ENCODE results near the gene INPPL1.
"Not testable (repeated sequence)": the region's sequence is repeated elsewhere in the genome, so short reads cannot be mapped to it uniquely, and the experiment has no call there.

The INPPL1 gene

DNA sequence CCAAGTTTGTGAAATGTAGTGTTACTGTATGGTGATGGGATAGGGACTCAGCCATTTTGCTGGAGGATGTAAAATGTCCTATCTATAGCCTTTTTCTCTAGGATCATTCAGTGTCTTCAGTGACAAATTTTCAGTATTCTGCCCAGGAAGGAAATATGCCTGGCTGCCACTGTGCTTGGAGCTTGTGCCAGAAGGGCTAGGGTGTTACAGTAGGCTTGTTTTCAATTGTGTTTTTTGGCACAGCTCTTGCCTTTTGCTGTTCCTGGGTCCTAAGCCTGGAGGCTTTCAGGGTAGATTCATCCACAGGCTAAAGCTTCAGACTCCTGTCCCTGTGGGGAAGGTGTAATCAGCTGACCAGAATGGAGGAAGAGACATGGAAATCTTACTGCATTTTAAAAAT, 41.4 kb downstream of the INPPL1 start:
- no peak for ATAC-seq (ENCODE audit: low read depth)
- no peaks in the 10 kb centered on the region for H3K27me3 ChIP-seq (ENCODE audit: insufficient read depth, poor library complexity, severe bottlenecking)
- no peak for DNase-seq (ENCODE audit: low spot score)
- no peaks in the 10 kb centered on the region for H3K4me1 ChIP-seq (ENCODE audit: insufficient read depth, poor library complexity, severe bottlenecking)
- H3K4me3 ChIP-seq (ENCODE audit: severe bottlenecking), result no peak overlapping the region
- no peaks in the 10 kb centered on the region for H3K9me3 ChIP-seq (ENCODE audit: severe bottlenecking)
- H3K27ac ChIP-seq (ENCODE audit: poor library complexity, severe bottlenecking), result no peak overlapping the region
- TF ChIP-seq, protein P1, sequence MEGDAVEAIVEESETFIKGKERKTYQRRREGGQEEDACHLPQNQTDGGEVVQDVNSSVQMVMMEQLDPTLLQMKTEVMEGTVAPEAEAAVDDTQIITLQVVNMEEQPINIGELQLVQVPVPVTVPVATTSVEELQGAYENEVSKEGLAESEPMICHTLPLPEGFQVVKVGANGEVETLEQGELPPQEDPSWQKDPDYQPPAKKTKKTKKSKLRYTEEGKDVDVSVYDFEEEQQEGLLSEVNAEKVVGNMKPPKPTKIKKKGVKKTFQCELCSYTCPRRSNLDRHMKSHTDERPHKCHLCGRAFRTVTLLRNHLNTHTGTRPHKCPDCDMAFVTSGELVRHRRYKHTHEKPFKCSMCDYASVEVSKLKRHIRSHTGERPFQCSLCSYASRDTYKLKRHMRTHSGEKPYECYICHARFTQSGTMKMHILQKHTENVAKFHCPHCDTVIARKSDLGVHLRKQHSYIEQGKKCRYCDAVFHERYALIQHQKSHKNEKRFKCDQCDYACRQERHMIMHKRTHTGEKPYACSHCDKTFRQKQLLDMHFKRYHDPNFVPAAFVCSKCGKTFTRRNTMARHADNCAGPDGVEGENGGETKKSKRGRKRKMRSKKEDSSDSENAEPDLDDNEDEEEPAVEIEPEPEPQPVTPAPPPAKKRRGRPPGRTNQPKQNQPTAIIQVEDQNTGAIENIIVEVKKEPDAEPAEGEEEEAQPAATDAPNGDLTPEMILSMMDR (IDR thresholded peaks at IDR 0.05; ENCODE audit: poor library complexity, severe bottlenecking), result no peak
- no peaks in the 10 kb centered on the region for H3K36me3 ChIP-seq (ENCODE audit: low read depth)

DNA sequence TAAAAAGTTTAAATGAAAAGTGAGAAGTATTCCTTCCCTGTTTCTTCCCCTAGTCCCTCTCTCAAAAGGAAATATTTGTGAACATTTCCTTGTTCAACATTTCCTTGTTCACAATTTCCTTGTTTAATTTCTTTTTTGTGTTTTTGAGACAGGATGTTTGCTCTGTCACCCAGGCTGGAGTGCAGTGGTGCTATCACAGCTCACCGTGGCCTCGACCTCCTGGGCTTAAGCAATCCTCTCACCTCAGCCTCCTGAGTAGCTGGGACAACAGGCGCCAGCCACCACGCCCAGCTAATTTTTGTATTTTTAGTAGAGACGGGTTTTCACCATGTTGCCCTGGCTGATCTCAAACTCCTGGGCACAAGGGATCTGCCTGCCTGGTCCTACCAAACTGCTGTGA, 42.4 kb downstream of the INPPL1 start:
- not testable (repeated sequence) for ATAC-seq (ENCODE audit: low read depth); H3K27me3 ChIP-seq (ENCODE audit: insufficient read depth, poor library complexity, severe bottlenecking); H3K4me1 ChIP-seq (ENCODE audit: insufficient read depth, poor library complexity, severe bottlenecking); H3K4me3 ChIP-seq (ENCODE audit: severe bottlenecking); H3K27ac ChIP-seq (ENCODE audit: poor library complexity, severe bottlenecking); DNase-seq (ENCODE audit: low spot score); H3K9me3 ChIP-seq (ENCODE audit: severe bottlenecking); H3K36me3 ChIP-seq (ENCODE audit: low read depth)

DNA sequence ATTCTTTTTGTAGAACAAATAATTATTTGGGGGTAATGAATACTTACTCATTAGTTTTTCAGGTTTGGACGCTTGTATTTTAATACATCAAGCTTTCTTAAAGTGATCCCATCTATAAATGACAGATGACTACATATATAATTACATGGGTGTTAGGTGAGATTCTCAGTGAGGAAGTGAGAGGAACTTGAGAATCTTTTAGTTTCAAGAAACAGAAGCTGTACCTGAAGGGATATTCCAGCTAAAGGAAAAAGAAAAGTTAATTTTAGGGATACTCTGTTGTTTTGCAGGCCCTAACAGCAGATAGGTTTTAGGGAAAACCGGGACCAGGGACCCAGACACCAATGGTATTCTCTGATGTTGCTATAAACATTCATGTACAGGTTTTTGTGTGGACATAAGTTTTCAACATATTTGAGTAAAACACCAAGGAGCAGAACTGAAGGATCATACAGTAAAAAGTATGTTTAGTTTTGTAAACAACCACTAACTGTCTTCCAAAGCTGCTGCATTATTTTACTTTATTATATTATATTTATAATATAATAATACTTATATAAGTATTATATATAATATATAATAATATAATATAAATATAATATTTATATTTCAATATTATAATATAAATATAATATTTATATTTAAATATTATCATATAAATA, 43.5 kb downstream of the INPPL1 start:
- Histone ChIP-seq H3K9me3 (ENCODE audit: severe bottlenecking) (no peaks in the 10 kb centered on the region), H3K4me3 (ENCODE audit: severe bottlenecking) (no peak overlapping the region), H3K27ac (ENCODE audit: poor library complexity, severe bottlenecking) (no peak overlapping the region), H3K36me3 (ENCODE audit: low read depth) (no peaks in the 10 kb centered on the region), H3K27me3 (ENCODE audit: insufficient read depth, poor library complexity, severe bottlenecking) (no peaks in the 10 kb centered on the region), H3K4me1 (ENCODE audit: insufficient read depth, poor library complexity, severe bottlenecking) (no peaks in the 10 kb centered on the region)
- ATAC-seq (ENCODE audit: low read depth) (no peak), DNase-seq (ENCODE audit: low spot score) (no peak)
- TF ChIP-seq, protein P1 (IDR thresholded peaks at IDR 0.05; ENCODE audit: poor library complexity, severe bottlenecking), result no peak

DNA sequence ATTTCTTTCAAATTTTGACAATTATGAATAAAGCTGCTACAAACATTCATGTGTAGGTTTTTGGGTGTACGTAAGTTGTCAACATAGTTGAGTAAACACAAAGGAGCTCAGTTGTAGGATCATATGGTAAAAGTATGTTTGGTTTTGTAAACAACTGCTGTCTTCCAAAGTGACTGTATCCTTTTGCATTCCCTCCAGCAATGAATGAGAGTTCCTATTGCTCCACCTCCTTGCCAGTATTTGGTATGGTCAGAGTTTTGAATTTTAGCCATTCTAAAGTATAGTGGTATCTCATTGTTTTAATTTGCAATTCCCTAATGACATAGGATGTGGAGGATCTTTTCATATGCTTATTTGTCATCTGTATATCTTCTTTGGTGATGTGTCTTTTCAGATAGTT, 47.4 kb downstream of the INPPL1 start:
- TF ChIP-seq, protein P1 (IDR thresholded peaks at IDR 0.05; ENCODE audit: poor library complexity, severe bottlenecking), result no peak
- ATAC-seq (ENCODE audit: low read depth), result no peak
- no peak for DNase-seq (ENCODE audit: low spot score)
- H3K9me3 ChIP-seq (ENCODE audit: severe bottlenecking), result no peaks in the 10 kb centered on the region
- no peaks in the 10 kb centered on the region for H3K4me1 ChIP-seq (ENCODE audit: insufficient read depth, poor library complexity, severe bottlenecking)
- H3K36me3 ChIP-seq (ENCODE audit: low read depth), result no peaks in the 10 kb centered on the region
- H3K27ac ChIP-seq (ENCODE audit: poor library complexity, severe bottlenecking), result no peak overlapping the region
- no peak overlapping the region for H3K4me3 ChIP-seq (ENCODE audit: severe bottlenecking)
- no peaks in the 10 kb centered on the region for H3K27me3 ChIP-seq (ENCODE audit: insufficient read depth, poor library complexity, severe bottlenecking)

DNA sequence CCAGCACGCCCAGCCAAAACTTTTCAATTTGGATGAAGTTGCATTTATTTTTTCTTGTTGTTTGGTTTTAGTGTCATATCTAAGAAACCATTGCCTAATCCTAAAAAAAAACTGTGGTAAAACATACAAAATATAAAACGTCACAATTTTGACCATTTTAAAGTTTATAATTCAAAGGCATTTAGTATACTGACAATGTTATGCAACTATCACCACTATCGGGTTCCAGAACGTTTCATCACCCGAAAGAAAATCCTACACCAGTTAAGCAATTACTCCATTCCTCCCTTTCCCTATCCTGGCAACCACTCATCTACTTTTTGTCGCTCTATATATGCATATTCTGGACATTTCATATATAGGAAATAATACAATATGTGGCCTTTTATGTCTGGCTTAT, 49.9 kb downstream of the INPPL1 start:
- TF ChIP-seq, protein P1 (IDR thresholded peaks at IDR 0.05; ENCODE audit: poor library complexity, severe bottlenecking), result no peak

More for the DNA sequence above, 49.9 kb downstream of the INPPL1 start:
- H3K4me3 ChIP-seq (ENCODE audit: severe bottlenecking), result no peak overlapping the region
- H3K9me3 ChIP-seq (ENCODE audit: severe bottlenecking), result no peaks in the 10 kb centered on the region
- ATAC-seq (ENCODE audit: low read depth) (no peak), DNase-seq (ENCODE audit: low spot score) (no peak)
- no peak overlapping the region for H3K27ac ChIP-seq (ENCODE audit: poor library complexity, severe bottlenecking)
- H3K36me3 ChIP-seq (ENCODE audit: low read depth), result no peaks in the 10 kb centered on the region
- no peaks in the 10 kb centered on the region for H3K4me1 ChIP-seq (ENCODE audit: insufficient read depth, poor library complexity, severe bottlenecking)
- H3K27me3 ChIP-seq (ENCODE audit: insufficient read depth, poor library complexity, severe bottlenecking), result no peaks in the 10 kb centered on the region

Measured in RWPE2 (cell line).